Epithelial cell of esophagus (primary cell): ENCODE data around the gene NEK1.
A peak's percentile ranks its signal among the peaks of the same experiment; 100 is the strongest.
"Not testable (repeated sequence)": the region's sequence is repeated elsewhere in the genome, so short reads cannot be mapped to it uniquely, and the experiment has no call there.

Experiments used
- DNase-seq: peaks from one replicate; pipeline ENCODE4 v3.0.0; 2010; ENCODE audit warnings: low read depth
- H3K4me3 ChIP-seq: 2 replicates; pipeline ENCODE4 v1.5.1; 2011; ENCODE audit warnings: mild to moderate bottlenecking, low read length, control low read depth
- CTCF ChIP-seq: IDR thresholded peaks from 2 replicates; pipeline ENCODE4 v1.5.1; 2011; ENCODE audit warnings: low read depth, mild to moderate bottlenecking, low read length, control low read depth, inconsistent platforms; ENCODE audit not compliant: insufficient read depth; ENCODE audit errors: missing control alignments

Gene NEK1

GRCh38 chr4:169540774-169541173 is 71.6 kb downstream of the NEK1 start:
- TF ChIP-seq CTCF = no peak
- DNase-seq = no peak
- no peak overlapping the region for H3K4me3 ChIP-seq

GRCh38 chr4:169530048-169530447 is 82.3 kb downstream of the NEK1 start:
- no peak for TF ChIP-seq CTCF
- H3K4me3 ChIP-seq = no peak overlapping the region
- DNase-seq = peak; percentile 67

DNA sequence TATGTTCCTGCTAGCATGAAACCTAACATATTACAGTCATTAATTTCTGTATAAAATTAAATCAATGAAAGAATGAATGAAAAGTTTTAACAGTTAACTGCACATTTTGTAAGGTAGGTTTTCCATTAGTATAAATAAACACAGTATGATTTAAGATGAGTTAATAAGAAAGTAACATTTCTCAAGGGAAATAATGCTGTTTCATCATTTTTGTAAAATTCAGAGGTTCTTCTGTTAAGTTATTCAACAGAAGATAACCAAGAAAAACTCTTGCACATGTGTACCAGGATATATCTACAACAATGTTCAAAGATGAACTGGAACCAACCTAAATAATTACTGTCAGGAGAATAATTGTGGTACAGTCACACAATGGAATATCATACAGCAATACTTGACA is 88.6 kb downstream of the NEK1 start:
- no peak overlapping the region for H3K4me3 ChIP-seq
- TF ChIP-seq CTCF = no peak
- no peak for DNase-seq

DNA sequence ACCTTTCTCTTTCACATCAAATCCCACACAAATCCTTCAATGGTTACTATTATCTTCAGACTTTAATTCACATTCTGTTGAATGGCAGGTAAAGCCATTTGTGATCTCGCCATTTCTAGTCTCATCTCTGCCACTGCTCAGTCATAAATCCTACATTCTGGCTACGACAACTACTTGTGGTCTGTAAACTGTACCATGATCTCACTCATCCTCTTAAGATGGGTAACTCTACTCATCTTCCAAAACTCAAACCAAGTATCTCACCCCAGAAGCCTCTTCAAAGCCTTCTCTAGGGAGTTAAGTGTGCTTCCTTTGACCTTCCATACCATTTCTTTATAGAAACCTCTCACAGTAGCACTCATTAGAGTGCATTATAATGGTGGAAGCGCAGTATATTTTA is 101.8 kb downstream of the NEK1 start:
- no peak overlapping the region for H3K4me3 ChIP-seq
- TF ChIP-seq CTCF = no peak
- no peak for DNase-seq

DNA sequence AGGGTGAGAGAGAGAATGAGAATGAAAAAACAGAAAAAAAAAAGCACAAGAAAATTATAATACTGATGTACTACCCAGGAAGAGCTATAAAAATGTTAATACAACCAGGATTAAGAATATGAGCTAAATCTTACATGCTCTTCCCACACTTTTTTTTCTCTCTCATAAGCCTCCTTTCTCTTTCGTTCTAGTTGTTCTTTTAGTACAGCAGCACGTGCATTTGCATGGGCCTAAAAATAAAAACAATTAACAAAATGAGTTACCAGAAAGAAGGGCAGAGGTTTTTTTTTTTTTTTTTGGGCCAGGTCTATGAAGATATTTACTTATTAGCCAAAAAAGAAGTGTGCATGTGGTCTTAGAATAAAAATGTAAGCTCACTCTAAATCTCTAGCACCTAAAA is 105.5 kb downstream of the NEK1 start:
- no peak overlapping the region for H3K4me3 ChIP-seq
- TF ChIP-seq CTCF = no peak
- DNase-seq = no peak

GRCh38 chr4:169499907-169500306 is 112.5 kb downstream of the NEK1 start:
- not testable (repeated sequence) for H3K4me3 ChIP-seq, DNase-seq

DNA sequence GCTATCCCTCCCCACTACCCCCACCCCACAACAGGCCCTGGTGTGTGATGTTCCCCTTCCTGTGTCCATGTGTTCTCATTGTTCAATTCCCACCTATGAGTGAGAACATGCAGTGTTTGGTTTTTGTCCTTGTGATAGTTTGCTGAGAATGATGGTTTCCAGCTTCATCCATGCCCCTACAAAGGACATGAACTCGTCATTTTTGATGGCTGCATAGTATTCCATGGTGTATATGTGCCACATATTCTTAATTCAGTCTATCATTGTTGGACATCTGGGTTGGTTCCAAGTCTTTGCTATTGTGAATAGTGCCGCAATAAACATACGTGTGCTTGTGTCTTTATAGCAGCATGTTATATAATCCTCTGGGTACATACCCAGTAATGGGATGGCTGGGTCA is 118.1 kb downstream of the NEK1 start:
- not testable (repeated sequence) for DNase-seq, H3K4me3 ChIP-seq

DNA sequence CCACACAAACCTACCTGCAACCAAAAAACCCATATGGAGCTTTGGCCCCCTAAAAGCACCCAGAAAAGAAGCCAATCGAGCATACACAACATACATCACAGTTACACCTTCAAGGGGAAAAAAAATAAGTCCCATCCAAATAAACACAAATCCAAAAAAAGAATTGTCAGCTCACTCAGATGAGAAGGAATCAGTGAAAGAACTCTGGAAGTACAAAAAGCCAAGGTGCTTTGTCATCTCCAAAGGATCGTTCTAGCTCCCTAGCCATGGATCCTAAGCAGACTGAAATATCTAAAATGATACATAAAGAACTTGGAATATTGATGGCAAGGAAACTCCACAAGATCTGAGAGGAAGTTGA is 119.2 kb downstream of the NEK1 start:
- TF ChIP-seq CTCF = no peak
- no peak for DNase-seq
- no peak overlapping the region for H3K4me3 ChIP-seq
